Natural killer cell treated with Interleukin-12 subunit alpha and Interleukin-12 subunit beta and Interleukin-15 and Interleukin-18, amount 100 ng/mL, for 72 hours (primary cell): ENCODE results near the gene DLST. TPM values are rescaled to one million over a fixed set of nuclear protein-coding genes. Genes with fewer than 3 reads are reported as not detected.
"Not testable (repeated sequence)": the region's sequence is repeated elsewhere in the genome, so short reads cannot be mapped to it uniquely, and the experiment has no call there.

Experiments
- ATAC-seq, 2 donors: fragments of 150-1000 bp; cut with Tn5 transposase in 1 of 2; sonication (Bioruptor Pico), chemical (Tn5 transposase) in 1 of 2; 2 replicates each; pipeline ENCODE4 v1.10.0; 2021
- DNase-seq: peaks from one replicate; pipeline ENCODE4 v3.0.0; 2022; ENCODE audit warnings: low spot score
- H3K27ac Mint-ChIP-seq, 2 donors: 1 replicate in 1 of 2; 2 replicates in 1 of 2; pipeline ENCODE4 v1.8.0; 2022; ENCODE audit warnings: mixed read lengths in 2 of 2, mild to moderate bottlenecking in 1 of 2, moderate library complexity in 1 of 2
- H3K27me3 Mint-ChIP-seq, 2 donors: 1 replicate in 1 of 2; 2 replicates in 1 of 2; pipeline ENCODE4 v1.8.0; 2022; ENCODE audit warnings: mixed read lengths in 2 of 2
- H3K36me3 Mint-ChIP-seq: one replicate; pipeline ENCODE4 v1.8.0; 2022; ENCODE audit warnings: mixed read lengths
- H3K4me1 Mint-ChIP-seq, 2 donors: 1 replicate in 1 of 2; 2 replicates in 1 of 2; pipeline ENCODE4 v1.8.0; 2022; ENCODE audit warnings: low read depth in 2 of 2, mixed read lengths in 2 of 2, mild to moderate bottlenecking in 1 of 2
- H3K4me3 Mint-ChIP-seq: one replicate; pipeline ENCODE4 v1.8.0; 2022; ENCODE audit warnings: mixed read lengths
- H3K9me3 Mint-ChIP-seq: 2 replicates; pipeline ENCODE4 v1.8.0; 2022; ENCODE audit warnings: mixed read lengths
- total RNA-seq, 2 donors: library from RNA; stranded (reverse); gene quantifications; one replicate each; pipeline ENCODE4 v1.2.3, GENCODE V29; 2022

DLST gene
- total RNA-seq, 2 donors from 2014 or later = 127 to 136 TPM

- H3K9me3 Mint-ChIP-seq = no peaks in the 10 kb centered on the region
- no peak overlapping the region for H3K4me3 Mint-ChIP-seq
- H3K36me3 Mint-ChIP-seq = no peaks in the 10 kb centered on the region
- no peak overlapping the region for H3K27ac Mint-ChIP-seq
- ATAC-seq = no peak
- peaks cover 3 to 13% of the 10 kb centered on the region in 2 donors for H3K27me3 Mint-ChIP-seq
- H3K4me1 Mint-ChIP-seq = peaks cover 0 to 7% of the 10 kb centered on the region in 2 donors
- no peak for DNase-seq
These were observed 39.4 kb downstream of the DLST start for GRCh38 chr14:74921053-74921620.

GRCh38 chr14:74921987-74922751 is 40.5 kb downstream of the DLST start:
- peaks cover 3 to 21% of the 10 kb centered on the region in 2 donors for H3K27me3 Mint-ChIP-seq
- H3K4me1 Mint-ChIP-seq = peaks cover 0 to 7% of the 10 kb centered on the region in 2 donors
- H3K4me3 Mint-ChIP-seq = peak overlapping the region; percentile 63
- ATAC-seq (no peak), DNase-seq (no peak)
- no peaks in the 10 kb centered on the region for H3K9me3 Mint-ChIP-seq
- peak overlapping the region; percentile 50 to 76 for H3K27ac Mint-ChIP-seq
- H3K36me3 Mint-ChIP-seq = no peaks in the 10 kb centered on the region

GRCh38 chr14:74922752-74923401 is 41.2 kb downstream of the DLST start, which contains the start of gene RPS6KL1:
Gene RPS6KL1 (minus strand): TSS chr14:74923260. CDS start chr14:74921541, 1,719 bp downstream.
- ATAC-seq (peak; percentile 96 to 98), DNase-seq (peak; percentile 85)
- peaks cover 0 to 7% of the 10 kb centered on the region in 2 donors for H3K4me1 Mint-ChIP-seq
- H3K4me3 Mint-ChIP-seq = peak within 1 kb of the TSS; percentile 63
- H3K27me3 Mint-ChIP-seq = peaks cover 3 to 21% of the 10 kb centered on the region in 2 donors
- no peaks in the 10 kb centered on the region for H3K36me3 Mint-ChIP-seq
- peak within 1 kb of the TSS; percentile 50 to 76 for H3K27ac Mint-ChIP-seq
- no peaks in the 10 kb centered on the region for H3K9me3 Mint-ChIP-seq

GRCh38 chr14:74924061-74924460 is 42.3 kb downstream of the DLST start:
- Mint-ChIP-seq H3K9me3 (no peaks in the 10 kb centered on the region), H3K4me3 (peak overlapping the region; percentile 1), H3K27me3 (peaks cover 3 to 21% of the 10 kb centered on the region in 2 donors), H3K27ac (no peak overlapping the region), H3K36me3 (no peaks in the 10 kb centered on the region), H3K4me1 (peaks cover 0 to 7% of the 10 kb centered on the region in 2 donors)
- DNase-seq (no peak), ATAC-seq (no peak)

- H3K9me3 Mint-ChIP-seq = no peaks in the 10 kb centered on the region
- H3K27me3 Mint-ChIP-seq = peaks cover 3 to 21% of the 10 kb centered on the region in 2 donors
- ATAC-seq (no peak), DNase-seq (no peak)
- no peak overlapping the region for H3K27ac Mint-ChIP-seq
- no peak overlapping the region for H3K4me3 Mint-ChIP-seq
- no peaks in the 10 kb centered on the region for H3K36me3 Mint-ChIP-seq
- peaks cover 0 to 7% of the 10 kb centered on the region in 2 donors for H3K4me1 Mint-ChIP-seq
These were observed 45.5 kb downstream of the DLST start for GRCh38 chr14:74927225-74927624.

GRCh38 chr14:74929242-74929641 is 47.5 kb downstream of the DLST start:
- Mint-ChIP-seq H3K9me3 (no peaks in the 10 kb centered on the region), H3K27me3 (peaks cover under 1 to 17% of the 10 kb centered on the region in 2 donors), H3K27ac (no peak overlapping the region), H3K36me3 (no peaks in the 10 kb centered on the region), H3K4me1 (peaks cover 0 to 7% of the 10 kb centered on the region in 2 donors), H3K4me3 (no peak overlapping the region)
- ATAC-seq (no peak), DNase-seq (no peak)

- DNase-seq, H3K27ac Mint-ChIP-seq, ATAC-seq, H3K36me3 Mint-ChIP-seq, H3K9me3 Mint-ChIP-seq, H3K27me3 Mint-ChIP-seq, H3K4me3 Mint-ChIP-seq, H3K4me1 Mint-ChIP-seq: not testable (repeated sequence)
These were observed 50.0 kb downstream of the DLST start for GRCh38 chr14:74931744-74932143.

GRCh38 chr14:74932401-74932901 is 50.7 kb downstream of the DLST start:
- Mint-ChIP-seq H3K4me3 (no peak overlapping the region), H3K9me3 (no peaks in the 10 kb centered on the region), H3K36me3 (no peaks in the 10 kb centered on the region), H3K27me3 (no peaks in the 10 kb centered on the region), H3K4me1 (peaks cover 0 to 6% of the 10 kb centered on the region in 2 donors), H3K27ac (no peak overlapping the region)
- DNase-seq (no peak), ATAC-seq (no peak)

GRCh38 chr14:74932936-74933335 is 51.2 kb downstream of the DLST start:
- H3K4me1 Mint-ChIP-seq, H3K36me3 Mint-ChIP-seq, DNase-seq, H3K27me3 Mint-ChIP-seq, H3K9me3 Mint-ChIP-seq, H3K4me3 Mint-ChIP-seq, ATAC-seq, H3K27ac Mint-ChIP-seq: not testable (repeated sequence)

- no peak for DNase-seq
- H3K4me1 Mint-ChIP-seq = peaks cover 0 to 12% of the 10 kb centered on the region in 2 donors
- H3K4me3 Mint-ChIP-seq = no peak overlapping the region
- H3K27ac Mint-ChIP-seq = no peak overlapping the region
- no peaks in the 10 kb centered on the region for H3K9me3 Mint-ChIP-seq
- no peak for ATAC-seq
- H3K27me3 Mint-ChIP-seq = no peaks in the 10 kb centered on the region
- no peaks in the 10 kb centered on the region for H3K36me3 Mint-ChIP-seq
These were observed 52.3 kb downstream of the DLST start for GRCh38 chr14:74934041-74934440.

GRCh38 chr14:74934476-74935359 is 53.0 kb downstream of the DLST start:
- Mint-ChIP-seq H3K9me3 (no peaks in the 10 kb centered on the region), H3K27ac (no peak overlapping the region), H3K4me3 (no peak overlapping the region), H3K27me3 (no peaks in the 10 kb centered on the region), H3K4me1 (peaks cover 0 to 13% of the 10 kb centered on the region in 2 donors), H3K36me3 (no peaks in the 10 kb centered on the region)
- no peak for DNase-seq
- no peak for ATAC-seq

GRCh38 chr14:74935360-74935680 is 53.6 kb downstream of the DLST start:
- Mint-ChIP-seq H3K9me3 (no peaks in the 10 kb centered on the region), H3K27me3 (no peaks in the 10 kb centered on the region), H3K4me1 (peaks cover 5 to 18% of the 10 kb centered on the region in 2 donors), H3K27ac (no peak overlapping the region), H3K4me3 (no peak overlapping the region), H3K36me3 (no peaks in the 10 kb centered on the region)
- ATAC-seq (no peak), DNase-seq (no peak)

- Mint-ChIP-seq H3K27ac (no peak overlapping the region), H3K4me3 (no peak overlapping the region), H3K27me3 (no peaks in the 10 kb centered on the region), H3K9me3 (no peaks in the 10 kb centered on the region), H3K36me3 (no peaks in the 10 kb centered on the region), H3K4me1 (peaks cover 6 to 20% of the 10 kb centered on the region in 2 donors)
- ATAC-seq (no peak), DNase-seq (no peak)
These were observed 54.4 kb downstream of the DLST start for GRCh38 chr14:74936151-74936550.
